ENCODE data around the gene GNPTG. TPM values are rescaled to one million over a fixed set of nuclear protein-coding genes. Genes with fewer than 3 reads are reported as not detected.
A peak's percentile ranks its signal among the peaks of the same experiment; 100 is the strongest.

GNPTG gene
- total and polyA plus RNA-seq, 2 of the 13 experiments (the other 11 are each of a cell fraction or from before 2014, with no cell fraction given) = 22.7 to 71.1 TPM

DNA sequence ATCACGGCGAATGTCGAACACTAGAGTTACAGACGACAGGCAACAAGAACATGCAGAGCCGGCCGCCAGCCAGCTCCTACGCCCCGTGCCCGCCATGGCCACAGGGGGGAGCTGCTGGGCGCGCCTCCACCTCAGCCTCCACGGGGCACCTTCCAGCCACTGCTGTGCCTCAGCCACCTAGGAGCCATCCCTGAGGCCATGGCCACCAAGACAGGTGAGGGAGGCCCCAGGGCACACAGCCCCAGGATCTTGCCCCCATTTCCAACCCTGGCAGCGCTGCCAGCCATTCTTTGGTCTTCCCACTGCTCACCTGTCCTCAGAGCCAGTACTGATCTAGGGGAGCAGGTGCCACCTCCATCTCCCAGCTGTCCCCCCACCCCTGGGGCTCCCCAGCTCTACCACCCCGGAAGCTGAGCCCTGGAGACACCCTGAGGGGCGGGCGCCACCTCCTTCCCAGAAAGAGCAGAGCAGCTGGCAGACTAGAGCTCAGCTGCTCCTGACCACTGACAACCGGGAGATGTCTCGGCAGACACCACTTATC, 11.8 kb downstream of the GNPTG start (continued):
- no peak for TF ChIP-seq MAF1 (CRISPR knock-in tag; IDR thresholded peaks at IDR 0.05; ENCODE audit: borderline replicate concordance)
- TF ChIP-seq SP2 (CRISPR knock-in tag; IDR thresholded peaks at IDR 0.05) = no peak
- no peak for TF ChIP-seq ISX (CRISPR knock-in tag; conservative IDR thresholded peaks at IDR 0.05)
- TF ChIP-seq WIZ (CRISPR knock-in tag; IDR thresholded peaks at IDR 0.05) = no peak
- TF ChIP-seq HMG20B (CRISPR knock-in tag; conservative IDR thresholded peaks at IDR 0.05) = no peak
- TF ChIP-seq NKX3-1 (CRISPR knock-in tag; IDR thresholded peaks at IDR 0.05) = no peak
- no peak for TF ChIP-seq ATF7 (IDR thresholded peaks at IDR 0.05)
- TF ChIP-seq ATF7 (CRISPR knock-in tag; IDR thresholded peaks at IDR 0.05) = no peak
- no peak for TF ChIP-seq U2AF2 (IDR thresholded peaks at IDR 0.05; ENCODE audit: low read depth, low read length)
- TF ChIP-seq ZNF292 (CRISPR knock-in tag; IDR thresholded peaks at IDR 0.05; ENCODE audit: borderline replicate concordance, low read depth) = no peak
- no peak for TF ChIP-seq ZNF629 (CRISPR knock-in tag; conservative IDR thresholded peaks at IDR 0.05)
- no peak for TF ChIP-seq ZNF850 (CRISPR knock-in tag; conservative IDR thresholded peaks at IDR 0.05)
- TF ChIP-seq SMC3 (IDR thresholded peaks at IDR 0.05; ENCODE audit: low read length) = no peak; the same call in 1 of the 2 replicates
- TF ChIP-seq SALL1 (CRISPR knock-in tag; IDR thresholded peaks at IDR 0.05) = no peak; the same call in 1 of the 2 replicates
- no peak for TF ChIP-seq ZNF550 (CRISPR knock-in tag; IDR thresholded peaks at IDR 0.05; ENCODE audit: borderline replicate concordance)
- TF ChIP-seq, protein P1, sequence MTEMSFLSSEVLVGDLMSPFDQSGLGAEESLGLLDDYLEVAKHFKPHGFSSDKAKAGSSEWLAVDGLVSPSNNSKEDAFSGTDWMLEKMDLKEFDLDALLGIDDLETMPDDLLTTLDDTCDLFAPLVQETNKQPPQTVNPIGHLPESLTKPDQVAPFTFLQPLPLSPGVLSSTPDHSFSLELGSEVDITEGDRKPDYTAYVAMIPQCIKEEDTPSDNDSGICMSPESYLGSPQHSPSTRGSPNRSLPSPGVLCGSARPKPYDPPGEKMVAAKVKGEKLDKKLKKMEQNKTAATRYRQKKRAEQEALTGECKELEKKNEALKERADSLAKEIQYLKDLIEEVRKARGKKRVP (CRISPR knock-in tag; IDR thresholded peaks at IDR 0.05) = no peak
- TF ChIP-seq TSC22D2 (CRISPR knock-in tag; IDR thresholded peaks at IDR 0.05; ENCODE audit: borderline replicate concordance) = no peak
- no peak for TF ChIP-seq MTA3 (CRISPR knock-in tag; IDR thresholded peaks at IDR 0.05)
- TF ChIP-seq ZSCAN31 (CRISPR knock-in tag; IDR thresholded peaks at IDR 0.05; ENCODE audit: low read depth) = no peak
- TF ChIP-seq, protein P2, sequence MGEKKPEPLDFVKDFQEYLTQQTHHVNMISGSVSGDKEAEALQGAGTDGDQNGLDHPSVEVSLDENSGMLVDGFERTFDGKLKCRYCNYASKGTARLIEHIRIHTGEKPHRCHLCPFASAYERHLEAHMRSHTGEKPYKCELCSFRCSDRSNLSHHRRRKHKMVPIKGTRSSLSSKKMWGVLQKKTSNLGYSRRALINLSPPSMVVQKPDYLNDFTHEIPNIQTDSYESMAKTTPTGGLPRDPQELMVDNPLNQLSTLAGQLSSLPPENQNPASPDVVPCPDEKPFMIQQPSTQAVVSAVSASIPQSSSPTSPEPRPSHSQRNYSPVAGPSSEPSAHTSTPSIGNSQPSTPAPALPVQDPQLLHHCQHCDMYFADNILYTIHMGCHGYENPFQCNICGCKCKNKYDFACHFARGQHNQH (CRISPR knock-in tag; IDR thresholded peaks at IDR 0.05) = no peak
- TF ChIP-seq DNMT3B (CRISPR knock-in tag; conservative IDR thresholded peaks at IDR 0.05) = no peak
- no peak for TF ChIP-seq MEIS2 (CRISPR knock-in tag; IDR thresholded peaks at IDR 0.05)
- TF ChIP-seq, protein P3, sequence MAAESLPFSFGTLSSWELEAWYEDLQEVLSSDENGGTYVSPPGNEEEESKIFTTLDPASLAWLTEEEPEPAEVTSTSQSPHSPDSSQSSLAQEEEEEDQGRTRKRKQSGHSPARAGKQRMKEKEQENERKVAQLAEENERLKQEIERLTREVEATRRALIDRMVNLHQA (CRISPR knock-in tag; IDR thresholded peaks at IDR 0.05) = no peak
- TF ChIP-seq RFXANK (CRISPR knock-in tag; IDR thresholded peaks at IDR 0.05) = no peak
- no peak for TF ChIP-seq MAZ (IDR thresholded peaks at IDR 0.05; ENCODE audit: borderline replicate concordance, low read depth, low read length)
- peak; percentile 36; the same call in 1 of the 2 replicates for TF ChIP-seq MAZ (CRISPR knock-in tag; IDR thresholded peaks at IDR 0.05; ENCODE audit: low read depth)
- TF ChIP-seq, protein P4, sequence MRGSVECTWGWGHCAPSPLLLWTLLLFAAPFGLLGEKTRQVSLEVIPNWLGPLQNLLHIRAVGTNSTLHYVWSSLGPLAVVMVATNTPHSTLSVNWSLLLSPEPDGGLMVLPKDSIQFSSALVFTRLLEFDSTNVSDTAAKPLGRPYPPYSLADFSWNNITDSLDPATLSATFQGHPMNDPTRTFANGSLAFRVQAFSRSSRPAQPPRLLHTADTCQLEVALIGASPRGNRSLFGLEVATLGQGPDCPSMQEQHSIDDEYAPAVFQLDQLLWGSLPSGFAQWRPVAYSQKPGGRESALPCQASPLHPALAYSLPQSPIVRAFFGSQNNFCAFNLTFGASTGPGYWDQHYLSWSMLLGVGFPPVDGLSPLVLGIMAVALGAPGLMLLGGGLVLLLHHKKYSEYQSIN (CRISPR knock-in tag; IDR thresholded peaks at IDR 0.05; ENCODE audit: borderline replicate concordance) = no peak
- no peak for TF ChIP-seq ZNF451 (CRISPR knock-in tag; IDR thresholded peaks at IDR 0.05)
- no peak for TF ChIP-seq PHF8 (CRISPR knock-in tag; IDR thresholded peaks at IDR 0.05)
- TF ChIP-seq PCBP1 (IDR thresholded peaks at IDR 0.05; ENCODE audit: borderline replicate concordance, low read depth, low read length) = no peak
- no peak for TF ChIP-seq HCFC1 (IDR thresholded peaks at IDR 0.05; ENCODE audit: low read depth, low read length)
- no peak for TF ChIP-seq FOXO1 (CRISPR knock-in tag; IDR thresholded peaks at IDR 0.05)
